ENCODE measurements around the gene TMEFF1.

- TF ChIP-seq CTCF (conservative IDR thresholded peaks at IDR 0.05 in 1 of 2, IDR thresholded peaks at IDR 0.05 in 1 of 2; ENCODE audit: low read depth in 1 of 2, low read length in 2 of 2) (no peak), EZH2 (IDR thresholded peaks at IDR 0.05; ENCODE audit: low read length, missing control alignments) (no peak)
Observed at GRCh38 chr9:100474924-100475276, 2.0 kb downstream of the TMEFF1 start.
